GM12878 (cell line): ENCODE data around the gene MFAP4. TPM values are rescaled to one million over a fixed set of nuclear protein-coding genes. Genes with fewer than 3 reads are reported as not detected.

Experiments
- ASH2L ChIP-seq: fragments of 300-600, 200-600 bp; sonication (generic); IDR thresholded peaks from 2 replicates; pipeline ENCODE4 v1.6.1; 2017; ENCODE audit warnings: low read depth, mild to moderate bottlenecking, borderline replicate concordance
- ATF2 ChIP-seq: IDR thresholded peaks from 2 replicates; pipeline ENCODE4 v1.6.1; 2012; ENCODE audit warnings: low read length, inconsistent platforms
- CBX3 ChIP-seq: fragments of 200-600 bp; sonication (generic); IDR thresholded peaks from 2 replicates; pipeline ENCODE4 v1.6.1; 2016; ENCODE audit warnings: low read depth, borderline replicate concordance
- CEBPB ChIP-seq, 2 experiments: fragments of 150-350 bp in 1 of 2; IDR thresholded peaks; 2 replicates each; pipeline ENCODE4 v1.6.1; 2012 to 2014; ENCODE audit warnings: low read depth in 2 of 2, low read length in 2 of 2, borderline replicate concordance in 1 of 2, inconsistent platforms in 1 of 2
- CHD4 ChIP-seq: fragments of 200-600 bp; sonication (generic); IDR thresholded peaks from 2 replicates; pipeline ENCODE4 v1.6.1; 2016; ENCODE audit warnings: mild to moderate bottlenecking
- CREB1 ChIP-seq: IDR thresholded peaks from 2 replicates; pipeline ENCODE4 v1.6.1; 2012; ENCODE audit warnings: low read depth, mild to moderate bottlenecking, inconsistent platforms
- CUX1 ChIP-seq: IDR thresholded peaks from 2 replicates; pipeline ENCODE4 v1.6.1; 2012; ENCODE audit warnings: improper control_type of control experiment, low read depth, low read length; ENCODE audit not compliant: insufficient replicate concordance
- IRF4 ChIP-seq: IDR thresholded peaks from 2 replicates; pipeline ENCODE4 v1.6.1; 2011; ENCODE audit warnings: low read depth, low read length
- IRF5 ChIP-seq: fragments of 450-650 bp; IDR thresholded peaks from 2 replicates; pipeline ENCODE4 v1.6.1; 2017; ENCODE audit warnings: borderline replicate concordance
- JUNB ChIP-seq: IDR thresholded peaks from 2 replicates; pipeline ENCODE4 v1.6.1; 2016; ENCODE audit warnings: antibody characterized with exemption, mild to moderate bottlenecking
- LARP7 ChIP-seq: fragments of 450-650 bp; IDR thresholded peaks from 2 replicates; pipeline ENCODE4 v1.6.1; 2017; ENCODE audit warnings: mild to moderate bottlenecking
- NBN ChIP-seq: fragments of 450-650 bp; IDR thresholded peaks from 2 replicates; pipeline ENCODE4 v1.6.1; 2016
- NR2C2 ChIP-seq: IDR thresholded peaks from 2 replicates; pipeline ENCODE4 v1.6.1; 2011; ENCODE audit warnings: borderline replicate concordance, low read depth; ENCODE audit not compliant: control insufficient read depth, insufficient read length
- PBX3 ChIP-seq: IDR thresholded peaks from 2 replicates; pipeline ENCODE4 v1.6.1; 2011; ENCODE audit warnings: mild to moderate bottlenecking, low read depth, low read length, moderate library complexity; ENCODE audit not compliant: insufficient replicate concordance
- POLR2AphosphoS5 ChIP-seq: IDR thresholded peaks from 2 replicates; pipeline ENCODE4 v1.6.1; 2011; ENCODE audit warnings: mild to moderate bottlenecking, low read length, inconsistent platforms
- SMAD1 ChIP-seq: fragments of 450-650 bp; IDR thresholded peaks from 2 replicates; pipeline ENCODE4 v1.6.1; 2018; ENCODE audit warnings: mild to moderate bottlenecking, low read depth; ENCODE audit not compliant: partially characterized antibody
- SMARCA5 ChIP-seq: fragments of 450-650 bp; IDR thresholded peaks from 2 replicates; pipeline ENCODE4 v1.6.1; 2017; ENCODE audit warnings: mild to moderate bottlenecking
- polyA plus RNA-seq, 11 experiments: library from polyadenylated mRNA; depleted of rRNA in 4 of 11; unstranded in 6 of 11; stranded (reverse) in 5 of 11; fragments of >200 nt; fragmentation: Nextera tagmentation in 4 of 11; fragmentation: Illumina TruSeq in 1 of 11; extraction: Ambion mirVana in 4 of 11; extraction: Trizol in 1 of 11; gene quantifications; 1 replicate in 1 of 11; 2 replicates in 10 of 11; pipeline versions ENCODE4 v1.2.1 to v1.2.3, GENCODE V29; 2011 to 2016; ENCODE audit warnings: inconsistent platforms in 2 of 11, missing spikeins in 2 of 11, low read depth in 1 of 11
- total RNA-seq, 4 experiments: library from RNA; depleted of rRNA in 3 of 4; stranded (reverse); fragments of >200 nt in 3 of 4; fragmentation: Illumina TruSeq in 1 of 4; extraction: Trizol in 1 of 4; gene quantifications; 2 replicates each; pipeline versions ENCODE4 v1.2.1 to v1.2.3, GENCODE V29; 2013 to 2021

Gene MFAP4
- total and polyA plus RNA-seq, 10 of the 15 experiments (the other 5 are each of a cell fraction or from before 2014, with no cell fraction given) = 0.08 to 0.28 (median 0.09) TPM; not detected in 7

GRCh38 chr17:19377602-19378415, 9.2 kb downstream of the MFAP4 start (continued):
- TF ChIP-seq ATF2 (no peak), CEBPB (IDR thresholded peaks at IDR 0.05; ENCODE audit: borderline replicate concordance in 1 of 2, low read depth in 2 of 2, low read length in 2 of 2) (no peak), PBX3 (no peak), SMAD1 (peak; percentile 59), POLR2AphosphoS5 (peak; percentile 83), ASH2L (peak; percentile 56; the same call in 1 of the 2 replicates), NR2C2 (no peak), SMARCA5 (no peak), JUNB (no peak), IRF5 (no peak), NBN (peak; percentile 80), CREB1 (0 out of 2 replicates have a peak, but pooled peaks have one; percentile 47), CUX1 (no peak), IRF4 (no peak), CBX3 (no peak), LARP7 (no peak; the same call in 1 of the 2 replicates), CHD4 (no peak)
